Stimulated activated naive B cell treated with anti-CD40 and anti-IgM and Interleukin-4, amounts not matched to agents 10 μg/mL and 1 μg/mL and 100 μg/mL, for 72 hours (primary cell): ENCODE measurements around the gene IFT57.
A peak's percentile ranks its signal among the peaks of the same experiment; 100 is the strongest.

Experiments used
- ATAC-seq, 2 donors: fragments of 150-1000 bp; cut with Tn5 transposase; replicated peaks; 2 replicates each; pipeline ENCODE4 v1.10.0; 2021; ENCODE audit warnings: moderate library complexity in 1 of 2
- DNase-seq: peaks from one replicate; pipeline ENCODE4 v3.0.0; 2021
- H3K27ac Mint-ChIP-seq: one replicate; pipeline ENCODE4 v1.8.0; 2022; ENCODE audit warnings: mild to moderate bottlenecking, mixed read lengths
- H3K27me3 Mint-ChIP-seq, 2 donors: one replicate each; pipeline ENCODE4 v1.8.0; 2022; ENCODE audit warnings: mixed read lengths in 2 of 2
- H3K36me3 Mint-ChIP-seq, 2 donors: one replicate each; pipeline ENCODE4 v1.8.0; 2022; ENCODE audit warnings: mixed read lengths in 2 of 2, mild to moderate bottlenecking in 1 of 2
- H3K4me1 Mint-ChIP-seq, 2 donors: one replicate each; pipeline ENCODE4 v1.8.0; 2022; ENCODE audit warnings: mixed read lengths in 2 of 2, mild to moderate bottlenecking in 1 of 2
- H3K4me3 Mint-ChIP-seq, 2 donors: one replicate each; pipeline ENCODE4 v1.8.0; 2022; ENCODE audit warnings: mild to moderate bottlenecking in 2 of 2, mixed read lengths in 2 of 2, moderate library complexity in 1 of 2
- H3K9me3 Mint-ChIP-seq, 2 donors: one replicate each; pipeline ENCODE4 v1.8.0; 2022; ENCODE audit warnings: mixed read lengths in 2 of 2, mild to moderate bottlenecking in 1 of 2

Gene IFT57

GRCh38 chr3:108234387-108234957, 12.2 kb upstream of the IFT57 start:
- Mint-ChIP-seq H3K36me3 (peaks cover 0 to 2% of the 10 kb centered on the region in 2 donors), H3K4me1 (peaks cover 8 to 15% of the 10 kb centered on the region in 2 donors), H3K9me3 (no peaks in the 10 kb centered on the region), H3K4me3 (no peak overlapping the region), H3K27me3 (no peaks in the 10 kb centered on the region), H3K27ac (no peak overlapping the region)
- peak in 1 of 2 donors; percentile 18 for ATAC-seq
- DNase-seq: no peak

DNA sequence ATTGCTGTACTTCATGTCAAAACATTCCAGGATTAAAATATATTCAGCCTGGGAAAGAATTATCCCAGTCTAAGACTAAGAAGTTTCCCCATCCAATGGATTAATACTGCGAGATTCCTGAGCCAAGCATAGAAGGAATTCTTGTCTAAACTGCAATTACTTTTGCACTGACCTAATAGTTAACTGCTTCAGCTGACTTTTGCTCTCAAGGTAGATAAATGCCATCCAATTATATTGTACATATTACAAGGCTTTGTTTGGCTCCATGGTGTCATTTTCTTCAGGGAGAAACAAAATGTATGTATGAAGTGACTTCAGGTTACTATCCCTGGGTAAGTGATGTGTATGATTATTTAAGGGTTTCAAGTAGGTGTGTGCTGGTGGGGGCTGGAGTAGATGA, 6.1 kb upstream of the IFT57 start:
- Mint-ChIP-seq H3K4me3 (no peak overlapping the region), H3K27ac (no peak overlapping the region), H3K4me1 (peaks cover 12 to 16% of the 10 kb centered on the region in 2 donors), H3K27me3 (no peaks in the 10 kb centered on the region), H3K36me3 (no peaks in the 10 kb centered on the region), H3K9me3 (no peaks in the 10 kb centered on the region)
- DNase-seq (no peak), ATAC-seq (no peak)

- Mint-ChIP-seq H3K4me1 (peaks cover 12 to 22% of the 10 kb centered on the region in 2 donors), H3K9me3 (no peaks in the 10 kb centered on the region), H3K36me3 (peaks cover 0 to 2% of the 10 kb centered on the region in 2 donors), H3K27ac (no peak overlapping the region), H3K4me3 (no peak overlapping the region), H3K27me3 (no peaks in the 10 kb centered on the region)
- no peak for ATAC-seq
- no peak for DNase-seq
Observed at GRCh38 chr3:108227131-108227530, 4.9 kb upstream of the IFT57 start.

- ATAC-seq: no peak
- no peak for DNase-seq
- Mint-ChIP-seq H3K27ac (peak overlapping the region; percentile 99), H3K36me3 (peaks cover 0 to 6% of the 10 kb centered on the region in 2 donors), H3K9me3 (no peaks in the 10 kb centered on the region), H3K27me3 (no peaks in the 10 kb centered on the region), H3K4me1 (peaks cover 17 to 39% of the 10 kb centered on the region in 2 donors), H3K4me3 (no peak overlapping the region)
Observed at GRCh38 chr3:108225221-108225620, 3.0 kb upstream of the IFT57 start.

DNA sequence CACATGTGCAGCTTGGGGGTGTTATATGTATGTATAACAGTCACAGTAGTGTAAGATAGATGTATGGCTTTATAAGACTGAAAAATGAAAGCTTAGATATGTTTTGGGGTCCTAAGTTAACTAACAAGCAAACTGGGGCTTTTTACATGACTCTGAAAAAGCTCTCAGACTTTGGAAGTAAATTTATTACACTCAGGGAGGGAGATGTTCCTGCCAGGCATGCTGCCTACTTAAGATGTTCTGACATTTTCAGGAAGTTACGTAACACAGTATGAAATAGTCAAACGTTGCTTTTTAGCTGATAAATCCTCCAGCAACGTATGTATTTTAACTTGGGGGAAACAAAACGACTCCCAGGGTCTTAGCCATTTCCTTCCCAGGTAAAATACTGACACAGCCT, 1.7 kb upstream of the IFT57 start:
- DNase-seq (no peak), ATAC-seq (no peak)
- Mint-ChIP-seq H3K4me1 (peaks cover 22 to 51% of the 10 kb centered on the region in 2 donors), H3K4me3 (peak overlapping the region; percentile 99), H3K27me3 (no peaks in the 10 kb centered on the region), H3K36me3 (peaks cover 0 to 6% of the 10 kb centered on the region in 2 donors), H3K27ac (peak overlapping the region; percentile 99), H3K9me3 (no peaks in the 10 kb centered on the region)

DNA sequence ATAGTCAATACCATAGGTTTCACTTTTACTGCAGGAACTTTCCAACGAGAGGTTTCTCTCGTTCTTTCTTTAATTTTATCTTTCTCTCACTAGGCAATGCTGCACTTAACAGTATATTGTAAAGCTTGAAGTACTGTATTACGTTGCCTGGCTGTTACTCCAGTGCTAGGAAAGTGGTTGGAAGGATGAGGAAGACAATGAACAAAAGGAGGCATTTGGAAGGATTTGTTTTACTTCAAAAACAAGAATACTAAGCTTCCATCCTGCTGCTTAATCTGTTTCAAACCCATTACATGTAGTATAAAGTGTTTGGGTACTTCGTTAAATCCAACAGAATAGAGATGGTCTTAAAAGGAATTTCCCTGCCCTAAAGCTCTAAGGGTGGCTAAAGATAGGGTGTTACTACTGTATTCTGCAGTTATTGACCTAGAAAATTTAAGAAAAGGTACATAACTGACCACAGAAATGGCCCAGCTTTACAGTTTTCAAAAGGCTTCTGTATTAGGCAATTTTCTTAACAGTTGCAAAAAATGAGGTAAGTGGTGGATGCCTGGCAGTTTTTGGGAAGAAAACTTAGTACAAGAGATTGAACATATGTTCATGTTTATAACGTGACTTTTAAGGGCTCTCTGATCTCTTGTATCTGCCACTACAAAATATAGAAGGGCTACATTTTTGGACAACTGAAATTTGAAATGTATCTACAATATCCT, 785 bp upstream of the IFT57 start:
- Mint-ChIP-seq H3K27ac (peak overlapping the region; percentile 99), H3K4me1 (peaks cover 22 to 51% of the 10 kb centered on the region in 2 donors), H3K4me3 (peak overlapping the region; percentile 99), H3K9me3 (no peaks in the 10 kb centered on the region), H3K27me3 (no peaks in the 10 kb centered on the region), H3K36me3 (peaks cover 0 to 6% of the 10 kb centered on the region in 2 donors)
- no peak for ATAC-seq
- no peak for DNase-seq

DNA sequence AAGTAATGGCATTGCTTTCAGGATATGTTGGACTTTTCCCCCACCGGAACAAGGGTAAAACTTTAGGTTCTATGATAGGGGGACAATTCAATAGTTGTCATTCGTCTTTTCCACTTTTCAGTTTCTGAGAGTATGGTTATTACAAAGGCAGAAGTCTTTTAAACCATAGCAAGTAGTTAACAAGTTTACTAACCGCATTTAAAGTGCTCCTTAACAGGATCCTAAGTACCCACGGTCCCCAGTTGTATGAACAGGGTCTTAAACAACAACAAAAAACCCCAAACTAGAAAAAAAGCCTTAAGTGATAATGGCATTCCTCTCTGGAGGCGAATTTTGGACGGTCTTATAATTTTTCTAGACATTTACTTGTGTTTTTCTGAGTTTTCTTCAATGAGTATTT, 831 bp downstream of the IFT57 start:
- DNase-seq (no peak), ATAC-seq (no peak)
- peaks cover 25 to 57% of the 10 kb centered on the region in 2 donors for H3K4me1 Mint-ChIP-seq
- peak overlapping the region; percentile 99 for H3K27ac Mint-ChIP-seq
- no peaks in the 10 kb centered on the region for H3K9me3 Mint-ChIP-seq
- peaks cover 3 to 14% of the 10 kb centered on the region in 2 donors for H3K36me3 Mint-ChIP-seq
- H3K27me3 Mint-ChIP-seq: no peaks in the 10 kb centered on the region
- peak overlapping the region; percentile 99 for H3K4me3 Mint-ChIP-seq

DNA sequence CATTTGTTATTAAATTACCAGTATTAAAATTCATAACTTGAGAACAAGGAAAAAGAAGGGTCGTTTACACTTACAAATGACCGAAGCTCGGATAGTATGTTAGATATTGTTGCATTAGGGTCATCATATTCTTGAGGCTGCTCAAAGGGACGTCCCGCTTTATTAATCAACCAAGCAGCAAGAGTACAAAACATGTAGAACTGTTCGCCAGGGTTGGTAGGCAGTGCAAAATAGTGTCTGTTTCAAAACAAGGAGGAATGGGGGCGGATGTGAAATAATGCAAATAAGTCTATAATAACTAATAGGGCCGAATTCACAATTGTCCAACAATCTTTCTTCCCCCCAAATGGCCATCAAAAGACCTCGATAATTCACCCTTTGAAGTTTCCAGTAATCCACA, 2.9 kb downstream of the IFT57 start:
- H3K9me3 Mint-ChIP-seq: peaks cover 1 to 4% of the 10 kb centered on the region in 2 donors
- H3K27me3 Mint-ChIP-seq: no peaks in the 10 kb centered on the region
- peaks cover 30 to 60% of the 10 kb centered on the region in 2 donors for H3K4me1 Mint-ChIP-seq
- ATAC-seq (no peak), DNase-seq (no peak)
- H3K36me3 Mint-ChIP-seq: peaks cover 8 to 22% of the 10 kb centered on the region in 2 donors
- H3K4me3 Mint-ChIP-seq: peak overlapping the region; percentile 99
- H3K27ac Mint-ChIP-seq: peak overlapping the region; percentile 87

DNA sequence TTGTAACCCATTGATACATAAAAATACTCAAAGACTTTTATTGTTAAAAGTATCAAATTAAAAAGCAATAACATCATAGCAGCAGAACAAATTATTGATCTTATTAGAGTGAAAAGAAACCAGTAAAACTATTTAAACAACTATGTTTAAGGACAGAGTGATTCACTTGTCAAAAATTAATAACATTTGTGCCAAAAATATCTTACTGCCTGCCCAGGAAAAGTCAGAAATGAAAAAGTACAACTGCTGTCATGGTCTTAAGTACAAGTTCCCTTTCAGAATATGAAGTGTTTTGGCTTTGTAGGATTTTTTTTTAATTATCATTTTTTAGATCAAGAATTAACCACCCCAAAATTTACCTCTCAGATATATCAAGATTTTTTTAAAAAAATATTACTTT, 3.4 kb downstream of the IFT57 start:
- DNase-seq: no peak
- Mint-ChIP-seq H3K36me3 (peaks cover 10 to 22% of the 10 kb centered on the region in 2 donors), H3K9me3 (peaks cover 1 to 4% of the 10 kb centered on the region in 2 donors), H3K4me1 (peaks cover 25 to 54% of the 10 kb centered on the region in 2 donors), H3K27ac (no peak overlapping the region), H3K4me3 (no peak overlapping the region), H3K27me3 (no peaks in the 10 kb centered on the region)
- ATAC-seq: no peak

- H3K27ac Mint-ChIP-seq: no peak overlapping the region
- ATAC-seq (no peak), DNase-seq (no peak)
- H3K4me3 Mint-ChIP-seq: peak overlapping the region in 1 of 2 donors; percentile 50
- H3K9me3 Mint-ChIP-seq: peaks cover 1 to 4% of the 10 kb centered on the region in 2 donors
- peaks cover 17 to 33% of the 10 kb centered on the region in 2 donors for H3K4me1 Mint-ChIP-seq
- peaks cover 24 to 35% of the 10 kb centered on the region in 2 donors for H3K36me3 Mint-ChIP-seq
- H3K27me3 Mint-ChIP-seq: no peaks in the 10 kb centered on the region
Observed at GRCh38 chr3:108215871-108216270, 6.4 kb downstream of the IFT57 start.

GRCh38 chr3:108209579-108209978, 12.6 kb downstream of the IFT57 start:
- peak in 1 of 2 donors; percentile 25 for ATAC-seq

DNA sequence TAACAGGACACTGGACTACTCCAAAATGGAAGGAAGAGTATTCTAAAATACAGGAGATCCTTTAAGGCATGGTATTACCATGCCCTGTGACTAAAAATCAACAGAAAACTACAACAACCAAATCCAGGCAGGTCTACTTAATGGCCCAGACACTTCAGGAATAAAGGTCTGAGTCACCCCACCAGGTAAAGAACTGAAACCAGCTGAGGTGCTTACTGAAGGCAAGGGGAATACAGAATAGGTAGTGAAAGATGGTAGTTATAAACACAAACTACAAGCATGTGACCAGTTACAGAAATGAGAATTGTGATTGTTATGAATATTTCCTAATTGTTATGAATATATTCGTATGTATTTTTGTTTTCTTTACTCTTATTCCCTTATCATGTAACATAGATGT, 13.4 kb downstream of the IFT57 start:
- Mint-ChIP-seq H3K4me3 (peak overlapping the region in 1 of 2 donors; percentile 11), H3K36me3 (peaks cover 42 to 67% of the 10 kb centered on the region in 2 donors), H3K9me3 (no peaks in the 10 kb centered on the region), H3K4me1 (peaks cover 16 to 27% of the 10 kb centered on the region in 2 donors), H3K27me3 (no peaks in the 10 kb centered on the region), H3K27ac (peak overlapping the region; percentile 52)
- DNase-seq (peak; percentile 17), ATAC-seq (peak; percentile 98 to 99)

More at GRCh38 chr3:108209579-108209978, 12.6 kb downstream of the IFT57 start:
- Mint-ChIP-seq H3K4me3 (no peak overlapping the region), H3K9me3 (no peaks in the 10 kb centered on the region), H3K27me3 (no peaks in the 10 kb centered on the region), H3K4me1 (peaks cover 13 to 20% of the 10 kb centered on the region in 2 donors), H3K36me3 (peaks cover 41 to 60% of the 10 kb centered on the region in 2 donors), H3K27ac (peak overlapping the region; percentile 32)
- no peak for DNase-seq

- no peaks in the 10 kb centered on the region for H3K27me3 Mint-ChIP-seq
- no peaks in the 10 kb centered on the region for H3K9me3 Mint-ChIP-seq
- no peak overlapping the region for H3K27ac Mint-ChIP-seq
- H3K36me3 Mint-ChIP-seq: peaks cover 26 to 57% of the 10 kb centered on the region in 2 donors
- no peak overlapping the region for H3K4me3 Mint-ChIP-seq
- no peak for ATAC-seq
- H3K4me1 Mint-ChIP-seq: peaks cover 26 to 52% of the 10 kb centered on the region in 2 donors
- DNase-seq: no peak
Observed at GRCh38 chr3:108202834-108203233, 19.4 kb downstream of the IFT57 start.

GRCh38 chr3:108202080-108202479, 20.1 kb downstream of the IFT57 start:
- Mint-ChIP-seq H3K4me3 (no peak overlapping the region), H3K9me3 (no peaks in the 10 kb centered on the region), H3K27me3 (no peaks in the 10 kb centered on the region), H3K4me1 (peaks cover 26 to 52% of the 10 kb centered on the region in 2 donors), H3K27ac (peak overlapping the region; percentile 2), H3K36me3 (peaks cover 23 to 49% of the 10 kb centered on the region in 2 donors)
- no peak for DNase-seq
- peak; percentile 39 to 66 for ATAC-seq

GRCh38 chr3:108201258-108201657, 21.0 kb downstream of the IFT57 start:
- Mint-ChIP-seq H3K27ac (no peak overlapping the region), H3K9me3 (no peaks in the 10 kb centered on the region), H3K4me3 (no peak overlapping the region), H3K4me1 (peaks cover 26 to 52% of the 10 kb centered on the region in 2 donors), H3K27me3 (no peaks in the 10 kb centered on the region), H3K36me3 (peaks cover 23 to 48% of the 10 kb centered on the region in 2 donors)
- DNase-seq (no peak), ATAC-seq (peak; percentile 60 to 69)
